ENCODE results near the gene DGKZ. TPM values are rescaled to one million over a fixed set of nuclear protein-coding genes. Genes with fewer than 3 reads are reported as not detected.

Gene DGKZ
- total RNA-seq, 1 donor from 2014 or later = 123 TPM

DNA sequence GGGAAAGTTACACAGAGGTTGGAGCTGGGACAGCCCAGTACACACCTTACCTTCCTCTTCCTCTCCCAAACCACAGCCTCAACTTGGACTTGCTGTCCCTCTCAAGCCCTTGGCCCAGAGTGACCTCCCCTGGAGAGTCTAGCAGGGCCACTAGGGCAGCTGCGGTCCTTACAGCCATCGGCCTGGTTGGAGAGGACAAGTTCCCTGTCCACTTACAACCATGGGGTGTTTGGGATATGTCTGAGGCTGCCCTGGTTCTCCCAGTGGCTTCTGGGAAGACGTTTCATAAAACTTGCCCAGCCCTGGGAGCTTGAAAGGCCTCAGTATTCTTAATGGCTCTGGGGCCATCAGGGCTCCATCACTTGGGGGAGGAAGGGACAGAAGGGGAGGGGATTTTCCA, 13.1 kb upstream of the DGKZ start:
- H3K27me3 ChIP-seq = peaks cover 10% of the 10 kb centered on the region
- no peaks in the 10 kb centered on the region for H3K9me3 ChIP-seq
- no peak for DNase-seq (ENCODE audit: low spot score in 2 of 2)
- no peak overlapping the region for H3K27ac ChIP-seq
- no peaks in the 10 kb centered on the region for H3K36me3 ChIP-seq
- H3K4me1 ChIP-seq = peaks cover 7 to 8% of the 10 kb centered on the region in 2 donors
- no peak overlapping the region for H3K4me3 ChIP-seq
- intact Hi-C loops (cut with DNase I) = no loop called here
- TF ChIP-seq CTCF (IDR thresholded peaks at IDR 0.05) = no peak

- Histone ChIP-seq H3K9me3 (no peaks in the 10 kb centered on the region), H3K4me1 (peaks cover 7 to 8% of the 10 kb centered on the region in 2 donors), H3K27me3 (peaks cover 10% of the 10 kb centered on the region), H3K36me3 (no peaks in the 10 kb centered on the region), H3K27ac (no peak overlapping the region), H3K4me3 (no peak overlapping the region)
- no peak for DNase-seq (ENCODE audit: low spot score in 2 of 2)
- no peak for TF ChIP-seq CTCF (IDR thresholded peaks at IDR 0.05)
- intact Hi-C loops (cut with DNase I) = no loop called here
Measured at GRCh38 chr11:46335271-46335670, 12.0 kb upstream of the DGKZ start.

DNA sequence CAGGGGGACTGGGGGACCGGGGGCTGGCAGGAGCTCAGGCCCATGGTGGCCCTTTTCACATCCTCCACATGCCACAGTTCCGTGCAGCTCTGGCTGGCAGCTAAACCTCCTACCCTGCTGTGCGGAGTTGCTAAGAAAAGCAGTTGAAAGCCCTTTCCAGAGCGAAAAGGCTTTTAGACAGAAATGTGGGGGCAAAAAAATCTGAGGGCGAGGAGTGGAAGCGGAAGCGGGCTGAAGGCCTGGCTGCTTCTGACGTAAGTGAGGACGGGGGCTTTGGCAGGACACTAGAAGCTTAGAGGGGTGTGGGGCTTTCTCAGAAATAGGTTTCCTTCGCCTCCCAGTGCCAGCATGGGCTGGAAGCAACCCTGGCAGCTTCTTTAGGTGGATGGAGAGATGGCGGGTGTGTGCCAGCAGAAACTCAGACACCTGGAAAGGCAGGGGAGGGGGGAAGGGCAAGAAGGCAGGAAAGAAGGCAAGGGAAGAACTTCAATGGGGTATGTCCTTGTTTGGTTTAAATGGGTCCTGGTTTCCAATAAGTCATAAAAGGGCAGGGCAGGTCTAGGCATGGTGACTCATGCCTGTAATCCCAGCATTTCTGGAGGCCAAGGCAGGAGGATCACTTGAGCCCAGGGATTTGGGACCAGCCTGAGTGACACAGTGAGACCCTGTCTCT, 11.2 kb upstream of the DGKZ start:
- Histone ChIP-seq H3K4me3 (no peak overlapping the region), H3K4me1 (peaks cover 7 to 8% of the 10 kb centered on the region in 2 donors), H3K27ac (no peak overlapping the region), H3K36me3 (no peaks in the 10 kb centered on the region), H3K9me3 (no peaks in the 10 kb centered on the region), H3K27me3 (peaks cover 10% of the 10 kb centered on the region)
- intact Hi-C loops (cut with DNase I) = no loop called here
- TF ChIP-seq CTCF (IDR thresholded peaks at IDR 0.05) = no peak
- DNase-seq (ENCODE audit: low spot score in 2 of 2) = no peak

DNA sequence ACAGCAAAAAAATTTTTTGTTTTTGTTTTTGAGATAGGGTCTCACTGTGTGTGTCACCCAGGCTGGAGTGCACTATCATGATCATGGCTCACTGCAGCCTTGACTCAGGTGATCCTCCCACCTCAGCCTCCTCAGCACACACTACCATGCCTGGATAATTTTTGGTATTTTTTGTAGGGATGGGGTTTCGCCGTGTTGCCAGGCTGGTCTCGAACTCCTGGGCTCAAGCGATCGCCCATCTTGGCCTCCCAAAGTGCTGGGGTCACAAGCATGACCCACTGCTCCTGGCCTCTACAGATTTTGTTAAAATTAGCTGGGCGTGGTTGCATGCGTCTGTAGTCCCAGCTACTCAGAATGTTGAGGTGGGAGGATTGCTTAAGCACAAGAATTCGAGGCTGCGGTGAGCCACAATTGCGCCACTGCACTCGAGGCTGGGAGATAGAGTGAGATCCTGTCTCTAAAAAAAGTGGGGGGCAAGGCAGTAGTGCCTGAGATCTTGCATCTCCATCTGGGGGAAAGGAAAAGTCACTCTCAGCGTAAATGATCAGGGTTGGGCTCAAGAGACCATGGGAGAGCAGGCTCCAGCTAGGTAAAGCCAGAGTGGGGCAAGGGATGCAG, 10.6 kb upstream of the DGKZ start:
- no peak overlapping the region for H3K4me3 ChIP-seq
- intact Hi-C loops (cut with DNase I) = no loop called here
- H3K27me3 ChIP-seq = peaks cover 10% of the 10 kb centered on the region
- H3K36me3 ChIP-seq = no peaks in the 10 kb centered on the region
- TF ChIP-seq CTCF (IDR thresholded peaks at IDR 0.05) = no peak
- DNase-seq (ENCODE audit: low spot score in 2 of 2) = no peak
- peaks cover 7 to 8% of the 10 kb centered on the region in 2 donors for H3K4me1 ChIP-seq
- no peaks in the 10 kb centered on the region for H3K9me3 ChIP-seq
- no peak overlapping the region for H3K27ac ChIP-seq

DNA sequence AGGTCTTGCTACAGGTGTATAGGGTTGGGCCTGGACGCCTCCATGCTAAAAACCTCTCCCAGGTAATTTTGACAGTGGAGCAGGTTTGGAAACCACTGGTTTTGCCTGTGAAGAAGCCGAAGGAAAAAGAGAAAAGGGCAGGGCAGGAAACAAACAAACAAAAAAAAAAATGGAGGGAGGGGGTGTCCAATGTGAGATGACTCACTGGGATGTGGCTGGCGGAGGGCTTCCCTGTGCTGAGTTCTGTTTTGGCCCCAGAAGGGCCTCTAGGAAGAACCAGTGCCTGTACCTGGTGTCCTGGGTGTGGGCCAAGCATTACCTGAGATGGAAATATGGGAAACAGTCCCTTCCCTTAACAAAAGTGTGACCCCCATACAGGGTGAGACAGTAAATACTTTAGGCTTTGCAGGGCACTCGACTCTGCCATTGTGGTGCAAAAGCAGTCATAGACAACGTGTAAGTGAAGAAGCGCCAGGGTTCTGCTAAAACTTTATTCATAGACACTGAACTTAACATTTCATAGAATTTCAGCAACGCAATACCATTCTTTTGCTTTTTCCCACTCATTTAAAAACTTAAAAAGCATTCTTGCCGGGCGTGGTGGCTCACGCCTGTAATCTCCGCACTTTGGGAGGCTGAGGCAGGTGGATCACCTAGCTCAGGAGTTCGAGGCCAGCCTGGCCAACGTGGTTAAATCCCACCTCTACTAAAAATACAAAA, 9.5 kb upstream of the DGKZ start:
- Histone ChIP-seq H3K27ac (no peak overlapping the region), H3K9me3 (no peaks in the 10 kb centered on the region), H3K4me3 (no peak overlapping the region), H3K27me3 (peaks cover 10% of the 10 kb centered on the region), H3K4me1 (peaks cover 2 to 6% of the 10 kb centered on the region in 2 donors), H3K36me3 (no peaks in the 10 kb centered on the region)
- intact Hi-C loops (cut with DNase I) = no loop called here
- DNase-seq (ENCODE audit: low spot score in 2 of 2) = no peak
- no peak for TF ChIP-seq CTCF (IDR thresholded peaks at IDR 0.05)
